Subcutaneous adipose tissue (tissue), 4 donors: ENCODE measurements around the gene KIFAP3. TPM values are rescaled to one million over a fixed set of nuclear protein-coding genes. Genes with fewer than 3 reads are reported as not detected.

Source experiments
- small RNA-seq: library from RNA; depleted of rRNA; stranded (forward); fragments of <200 nt; gene quantifications from one replicate; pipeline ENCODE3, GENCODE V24; 2016
- total RNA-seq, 4 donors: library from RNA; depleted of rRNA; stranded (reverse); fragments of >200 nt; gene quantifications; one replicate each; pipeline ENCODE4 v1.1.0, GENCODE V29; 2016
- TF ChIP-seq, protein P1 (sequence below): fragments of 450-650 bp; IDR thresholded peaks from one replicate; pipeline ENCODE4 v1.5.1; 2016; ENCODE audit warnings: low read depth, mild to moderate bottlenecking, control low read depth, antibody characterized with exemption, moderate library complexity

KIFAP3 gene
- total RNA-seq, 4 donors from 2014 or later, result 23.4 to 35.2 (median 30.4) TPM

DNA sequence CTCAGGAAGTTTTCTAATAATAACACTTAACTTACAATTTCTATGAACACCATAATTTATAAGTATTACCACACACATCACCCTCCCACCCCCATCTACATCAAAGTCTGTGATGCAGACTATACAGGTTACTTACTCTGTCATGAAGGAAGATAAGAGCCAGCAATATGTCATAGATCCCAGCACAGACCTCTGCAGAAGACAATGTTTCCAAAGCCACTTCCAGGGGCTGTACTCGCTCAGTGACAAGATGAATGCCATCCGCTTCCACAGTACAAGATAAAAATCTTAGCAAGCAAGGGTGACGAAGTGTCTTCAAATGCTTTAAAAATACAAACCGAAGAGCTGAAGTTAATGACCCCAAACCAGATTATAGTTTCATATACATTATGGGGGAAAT is 196.0 kb downstream of the KIFAP3 start:
- TF ChIP-seq, protein P1, sequence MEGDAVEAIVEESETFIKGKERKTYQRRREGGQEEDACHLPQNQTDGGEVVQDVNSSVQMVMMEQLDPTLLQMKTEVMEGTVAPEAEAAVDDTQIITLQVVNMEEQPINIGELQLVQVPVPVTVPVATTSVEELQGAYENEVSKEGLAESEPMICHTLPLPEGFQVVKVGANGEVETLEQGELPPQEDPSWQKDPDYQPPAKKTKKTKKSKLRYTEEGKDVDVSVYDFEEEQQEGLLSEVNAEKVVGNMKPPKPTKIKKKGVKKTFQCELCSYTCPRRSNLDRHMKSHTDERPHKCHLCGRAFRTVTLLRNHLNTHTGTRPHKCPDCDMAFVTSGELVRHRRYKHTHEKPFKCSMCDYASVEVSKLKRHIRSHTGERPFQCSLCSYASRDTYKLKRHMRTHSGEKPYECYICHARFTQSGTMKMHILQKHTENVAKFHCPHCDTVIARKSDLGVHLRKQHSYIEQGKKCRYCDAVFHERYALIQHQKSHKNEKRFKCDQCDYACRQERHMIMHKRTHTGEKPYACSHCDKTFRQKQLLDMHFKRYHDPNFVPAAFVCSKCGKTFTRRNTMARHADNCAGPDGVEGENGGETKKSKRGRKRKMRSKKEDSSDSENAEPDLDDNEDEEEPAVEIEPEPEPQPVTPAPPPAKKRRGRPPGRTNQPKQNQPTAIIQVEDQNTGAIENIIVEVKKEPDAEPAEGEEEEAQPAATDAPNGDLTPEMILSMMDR, result no peak

DNA sequence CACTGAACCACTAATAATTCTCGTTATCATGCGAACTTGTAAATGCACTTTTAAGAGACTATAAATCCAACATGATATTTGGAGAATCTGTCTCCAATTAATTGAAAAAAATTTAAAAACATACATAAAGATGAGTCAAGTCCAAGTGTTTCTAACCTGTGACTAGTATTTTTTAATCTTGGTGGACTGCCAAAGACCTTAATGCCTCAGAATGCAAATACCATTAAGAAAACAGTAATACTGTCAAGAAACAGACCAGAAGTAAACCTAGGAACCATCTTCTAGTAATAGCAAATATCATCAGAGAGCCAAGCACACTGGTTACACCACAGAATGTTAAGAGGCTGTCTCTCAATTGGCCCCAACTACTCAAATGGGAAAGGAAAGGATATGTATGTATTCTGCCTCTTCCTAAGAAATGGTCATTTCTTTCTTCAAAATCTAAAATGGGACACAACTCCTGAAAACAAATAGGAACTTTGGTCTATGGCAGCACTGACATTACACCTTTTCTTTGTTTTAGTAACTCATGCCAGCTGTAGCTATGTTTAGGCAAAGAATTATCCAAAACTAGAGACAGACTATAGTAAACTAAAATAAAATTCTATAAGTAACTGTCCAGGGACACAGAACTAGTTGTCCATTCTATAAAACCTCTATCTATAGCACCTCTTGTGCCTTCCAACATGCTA is 196.5 kb downstream of the KIFAP3 start:
- TF ChIP-seq, protein P1, result no peak

DNA sequence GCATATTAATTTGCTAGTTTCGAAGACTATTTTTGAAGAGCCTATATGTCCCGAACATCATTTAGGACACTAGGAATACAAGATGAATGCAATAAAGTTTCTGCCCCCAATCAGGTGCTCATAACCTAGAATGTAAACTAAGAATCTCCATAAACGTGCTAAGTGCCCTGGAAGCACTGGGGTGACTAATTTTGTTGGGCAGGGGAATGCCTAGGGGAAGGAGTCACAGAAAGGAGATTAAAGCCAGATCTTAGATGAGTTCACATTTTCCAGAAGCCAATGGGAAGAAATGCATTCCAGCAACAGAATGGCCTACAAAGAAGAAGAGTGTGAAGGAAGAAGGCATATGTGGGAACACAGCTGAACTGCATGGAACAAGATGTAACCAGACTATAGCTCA is 200.3 kb downstream of the KIFAP3 start:
- TF ChIP-seq, protein P1, result no peak

DNA sequence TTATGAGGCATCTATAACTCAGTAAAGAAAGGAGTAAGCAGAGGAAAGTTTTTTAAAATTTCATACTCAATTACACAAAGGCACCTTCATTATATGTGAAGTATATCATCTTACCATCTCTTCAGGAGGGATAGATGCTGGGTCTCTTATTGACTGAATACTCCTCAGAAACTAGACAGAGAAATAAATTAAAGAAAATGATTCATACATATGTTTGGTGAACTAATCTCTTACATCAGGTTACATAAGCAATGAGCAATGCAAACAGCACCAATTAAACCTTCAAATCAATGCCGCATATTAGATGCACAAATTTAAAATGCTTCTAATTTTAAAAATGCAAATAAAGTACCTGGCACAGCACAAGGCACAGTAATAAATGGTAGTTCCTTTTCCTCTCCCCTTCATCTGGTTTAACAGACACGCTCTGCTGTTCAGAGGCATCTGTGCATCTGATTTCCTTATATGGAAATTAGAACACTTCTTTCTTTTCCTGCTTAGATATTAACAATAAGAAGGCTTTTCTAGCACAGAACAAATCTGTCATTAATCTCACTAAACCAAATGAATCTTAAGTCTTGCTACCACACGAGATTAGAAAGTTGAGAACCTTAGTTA is 200.8 kb downstream of the KIFAP3 start:
- TF ChIP-seq, protein P1, result no peak

DNA sequence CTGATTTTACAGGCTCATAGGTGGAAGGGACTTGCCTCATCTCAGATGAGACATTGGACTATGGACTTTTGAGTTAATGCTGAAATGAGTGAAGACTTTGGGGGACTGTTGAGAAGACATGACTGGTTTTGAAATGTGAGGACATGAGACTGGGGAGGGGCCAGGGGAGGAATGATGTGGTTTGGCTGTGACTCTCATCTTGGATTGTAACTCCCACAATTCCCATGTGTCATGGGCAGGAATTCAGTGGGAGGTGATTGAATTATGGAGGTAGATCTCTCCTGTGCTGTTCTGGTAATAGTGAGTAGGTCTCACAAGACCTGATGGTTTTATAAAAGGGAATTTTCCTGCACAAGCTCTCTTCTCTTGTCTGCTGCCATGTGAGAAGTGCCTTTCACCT is 201.6 kb downstream of the KIFAP3 start:
- TF ChIP-seq, protein P1, result no peak

Small RNA genes within 50 kb of the gene (small RNA-seq; reads per million reads assigned to genes)
- not detected for gene MRPS10P1

Other genes with a start within 250 kb of the KIFAP3 start
- gene SCYL3, start 180.8 kb downstream of the KIFAP3 start, total RNA-seq, result 10 to 100 TPM in 3 of 4 donors, 1 to 10 TPM in 1; 8.7 to 15.2 (median 12.6) TPM
- gene NTMT2, start 71.3 kb upstream of the KIFAP3 start, total RNA-seq, result not detected